ENCODE measurements around the gene ELK4.

DNA sequence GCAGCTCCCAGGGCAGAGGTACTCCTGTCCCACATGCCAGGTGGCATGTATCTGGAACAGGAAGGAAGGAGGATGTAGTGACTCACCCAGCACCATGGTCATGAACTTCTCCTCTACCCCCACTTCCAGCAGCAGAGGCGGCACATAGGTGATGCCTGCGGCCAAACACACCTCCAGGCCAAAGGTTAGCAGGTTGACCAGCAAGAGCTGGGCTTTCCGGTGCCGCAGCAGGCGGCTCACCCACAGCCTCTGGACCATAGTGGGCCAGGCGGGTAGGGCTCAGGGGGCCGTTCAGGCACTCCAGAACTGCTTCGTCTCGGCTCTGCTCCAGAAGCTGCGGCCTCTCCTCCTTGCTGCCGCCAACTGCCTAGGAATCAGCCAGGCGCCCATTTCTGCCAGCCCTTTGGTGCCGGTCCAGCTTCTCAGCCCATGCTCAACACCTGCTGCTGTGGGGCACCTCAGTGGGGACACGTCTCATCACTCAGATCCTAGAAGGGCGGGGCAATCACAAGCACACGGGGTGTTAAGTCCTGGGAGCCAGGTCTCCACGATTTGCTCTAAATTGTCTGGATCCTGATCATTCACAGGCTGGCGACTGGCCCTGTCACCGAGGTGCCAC is 32.7 kb upstream of the ELK4 start:
- TF ChIP-seq POLR2A (IDR thresholded peaks at IDR 0.05) (no peak), CTCF (IDR thresholded peaks at IDR 0.05) (no peak)

All from heart left ventricle (tissue), 13 donors.